ENCODE data around the gene LHFPL6. TPM values are rescaled to one million over a fixed set of nuclear protein-coding genes. Genes with fewer than 3 reads are reported as not detected.

Gene LHFPL6
- total RNA-seq, 6 donors from 2014 or later = 22.2 to 113 (median 51.8) TPM

GRCh38 chr13:39635564-39635963, 32.6 kb upstream of the LHFPL6 start:
- no peaks in the 10 kb centered on the region for H3K27me3 ChIP-seq
- H3K4me1 ChIP-seq = no peaks in the 10 kb centered on the region
- H3K4me3 ChIP-seq = no peak overlapping the region
- no peaks in the 10 kb centered on the region for H3K36me3 ChIP-seq
- ATAC-seq (ENCODE audit: low FRiP score in 2 of 2) = no peak
- H3K27ac ChIP-seq = no peak overlapping the region
- peaks cover 3 to 11% (median 9%) of the 10 kb centered on the region in 4 donors for H3K9me3 ChIP-seq
- no peak for TF ChIP-seq CTCF (IDR thresholded peaks at IDR 0.05)
- TF ChIP-seq POLR2AphosphoS5 (IDR thresholded peaks at IDR 0.05) = no peak
- TF ChIP-seq POLR2A (IDR thresholded peaks at IDR 0.05) = no peak
- TF ChIP-seq EP300 (IDR thresholded peaks at IDR 0.05) = no peak
- no peak for DNase-seq
- 87 to 93% methylated on average over 1 of the region's 1 CpG for WGBS, 2 donors

- Histone ChIP-seq H3K4me1 (no peaks in the 10 kb centered on the region), H3K27me3 (no peaks in the 10 kb centered on the region), H3K9me3 (peaks cover 3 to 11% (median 9%) of the 10 kb centered on the region in 4 donors), H3K27ac (no peak overlapping the region), H3K36me3 (no peaks in the 10 kb centered on the region), H3K4me3 (no peak overlapping the region)
- DNase-seq (no peak), ATAC-seq (ENCODE audit: low FRiP score in 2 of 2) (no peak)
- TF ChIP-seq EP300 (IDR thresholded peaks at IDR 0.05) (no peak), POLR2A (IDR thresholded peaks at IDR 0.05) (no peak), POLR2AphosphoS5 (IDR thresholded peaks at IDR 0.05) (no peak), CTCF (IDR thresholded peaks at IDR 0.05) (no peak)
These were observed 30.0 kb upstream of the LHFPL6 start for GRCh38 chr13:39632994-39633393.

GRCh38 chr13:39631307-39631706, 28.3 kb upstream of the LHFPL6 start:
- H3K36me3 ChIP-seq = no peaks in the 10 kb centered on the region
- no peak overlapping the region for H3K4me3 ChIP-seq
- DNase-seq (no peak), ATAC-seq (ENCODE audit: low FRiP score in 2 of 2) (no peak)
- no peak overlapping the region for H3K27ac ChIP-seq
- TF ChIP-seq EP300 (IDR thresholded peaks at IDR 0.05) (no peak), POLR2AphosphoS5 (IDR thresholded peaks at IDR 0.05) (no peak), CTCF (IDR thresholded peaks at IDR 0.05) (no peak), POLR2A (IDR thresholded peaks at IDR 0.05) (no peak)
- peaks cover 3 to 11% (median 9%) of the 10 kb centered on the region in 4 donors for H3K9me3 ChIP-seq
- H3K27me3 ChIP-seq = no peaks in the 10 kb centered on the region
- H3K4me1 ChIP-seq = no peaks in the 10 kb centered on the region
- 82 to 83% methylated on average over 1 of the region's 1 CpG for WGBS, 2 donors

- ATAC-seq (ENCODE audit: low FRiP score in 2 of 2) = no peak
- H3K4me3 ChIP-seq = no peak overlapping the region
- H3K27ac ChIP-seq = no peak overlapping the region
- no peaks in the 10 kb centered on the region for H3K27me3 ChIP-seq
- no peaks in the 10 kb centered on the region for H3K9me3 ChIP-seq
- H3K4me1 ChIP-seq = no peaks in the 10 kb centered on the region
- TF ChIP-seq POLR2A (IDR thresholded peaks at IDR 0.05) (no peak), CTCF (IDR thresholded peaks at IDR 0.05) (no peak), POLR2AphosphoS5 (IDR thresholded peaks at IDR 0.05) (no peak), EP300 (IDR thresholded peaks at IDR 0.05) (no peak)
- DNase-seq = no peak
- no peaks in the 10 kb centered on the region for H3K36me3 ChIP-seq
- 82 to 94% methylated on average over 1 of the region's 1 CpG for WGBS, 2 donors
These were observed 20.5 kb upstream of the LHFPL6 start for GRCh38 chr13:39623466-39623865.

GRCh38 chr13:39618561-39618960, 15.6 kb upstream of the LHFPL6 start:
- ATAC-seq (ENCODE audit: low FRiP score in 2 of 2) (peak in 1 of 2 donors; percentile 15), DNase-seq (no peak)
- Histone ChIP-seq H3K4me1 (no peaks in the 10 kb centered on the region), H3K27me3 (no peaks in the 10 kb centered on the region), H3K9me3 (no peaks in the 10 kb centered on the region), H3K36me3 (no peaks in the 10 kb centered on the region), H3K4me3 (no peak overlapping the region), H3K27ac (no peak overlapping the region)
- TF ChIP-seq EP300 (IDR thresholded peaks at IDR 0.05) (no peak), POLR2A (IDR thresholded peaks at IDR 0.05) (no peak), POLR2AphosphoS5 (IDR thresholded peaks at IDR 0.05) (no peak), CTCF (IDR thresholded peaks at IDR 0.05) (no peak)
- WGBS, 2 donors = 55 to 63% methylated on average over 1 of the region's 1 CpG

Measured in upper lobe of left lung (tissue), 6 donors.